HG03196 (cell line): ENCODE data around the gene PIK3C2A.

Experiments used
- ATAC-seq: cut with Tn5 transposase; IDR thresholded peaks from one replicate; pipeline ENCODE4 v1.9.1; 2021; ENCODE audit not compliant: unreplicated experiment

PIK3C2A gene

GRCh38 chr11:17163736-17164135, 44.0 kb downstream of the PIK3C2A start:
- ATAC-seq, result no peak

DNA sequence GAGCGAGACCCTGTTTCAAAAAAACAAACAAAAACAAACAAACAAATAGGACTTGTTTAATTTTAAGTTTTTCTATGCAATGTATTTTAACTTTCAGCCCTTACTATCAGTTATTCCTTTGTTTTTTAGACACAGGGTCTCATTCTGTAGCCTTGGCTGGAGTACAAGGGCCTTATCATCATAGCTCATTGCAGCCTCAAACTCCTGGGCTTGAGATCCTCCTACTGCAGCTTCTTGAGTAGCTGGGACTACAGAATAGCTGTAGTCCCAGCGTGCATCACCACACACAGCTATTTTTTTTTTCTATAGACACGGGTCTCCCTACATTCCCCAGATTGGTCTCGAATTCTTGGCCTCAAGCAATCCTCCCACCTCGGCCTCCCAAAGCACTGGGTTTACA, 44.5 kb downstream of the PIK3C2A start:
- ATAC-seq, result no peak

- no peak for ATAC-seq
Measured at GRCh38 chr11:17162376-17162775, 45.4 kb downstream of the PIK3C2A start.

GRCh38 chr11:17161515-17161914, 46.3 kb downstream of the PIK3C2A start:
- ATAC-seq, result no peak

DNA sequence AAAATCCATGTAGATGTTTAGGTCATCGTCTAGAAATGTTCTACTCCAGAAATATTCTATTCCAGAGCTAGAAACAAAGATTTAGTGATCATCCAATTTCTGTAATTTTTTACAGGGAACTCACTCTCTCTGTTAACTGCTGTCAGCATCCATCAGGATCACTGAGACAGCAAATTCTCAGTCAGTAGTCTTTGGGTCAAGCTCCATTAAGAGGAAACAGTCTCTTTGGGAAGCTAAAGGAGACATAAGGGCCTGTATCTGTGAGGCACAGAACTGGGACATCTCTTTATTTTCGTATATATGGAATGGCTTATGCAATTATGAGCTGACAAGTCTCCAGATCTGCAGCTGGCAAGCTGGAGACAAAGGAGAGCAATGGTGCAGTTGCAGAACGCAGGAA, 48.3 kb downstream of the PIK3C2A start:
- ATAC-seq, result no peak
